ENCODE data around the gene CCNY.

Gene CCNY

GRCh38 chr10:35588836-35589235 is 252.5 kb downstream of the CCNY start:
- no peaks in the 10 kb centered on the region for H3K9me3 ChIP-seq (ENCODE audit: control insufficient read depth, insufficient read depth, low read length)
- no peaks in the 10 kb centered on the region for H3F3A ChIP-seq (ENCODE audit: control insufficient read depth, insufficient read depth)
- no peaks in the 10 kb centered on the region for H4K20me1 ChIP-seq (ENCODE audit: control insufficient read depth, insufficient read depth, low read depth, low read length)
- H3K4me1 ChIP-seq (ENCODE audit: control insufficient read depth, low read length), result no peaks in the 10 kb centered on the region
- TF ChIP-seq EZH2phosphoT487 (IDR thresholded peaks at IDR 0.05; ENCODE audit: borderline replicate concordance, low read length) (no peak), CTCF (IDR thresholded peaks at IDR 0.05; ENCODE audit: low read depth, low read length, poor library complexity, severe bottlenecking) (no peak)
- H3K4me2 ChIP-seq (ENCODE audit: low read length), result no peak overlapping the region
- H3K9me2 ChIP-seq (replicated peaks; ENCODE audit: control insufficient read depth, low read length), result no peaks in the 10 kb centered on the region
- no peak overlapping the region for H3K4me3 ChIP-seq (ENCODE audit: low read length)
- no peaks in the 10 kb centered on the region for H3K36me3 ChIP-seq (ENCODE audit: control insufficient read depth, low read length)
- no peaks in the 10 kb centered on the region for H3K79me2 ChIP-seq (ENCODE audit: control insufficient read depth, low read length)
- no peaks in the 10 kb centered on the region; the same call in 1 of the 2 replicates for H3K27me3 ChIP-seq (ENCODE audit: control insufficient read depth, low read length)
- no peak overlapping the region for H3K27ac ChIP-seq (ENCODE audit: low read depth, low read length)

GRCh38 chr10:35592441-35592840 is 256.1 kb downstream of the CCNY start:
- Histone ChIP-seq H3K27ac (ENCODE audit: low read depth, low read length) (no peak overlapping the region), H4K20me1 (ENCODE audit: control insufficient read depth, insufficient read depth, low read depth, low read length) (no peaks in the 10 kb centered on the region), H3K79me2 (ENCODE audit: control insufficient read depth, low read length) (no peaks in the 10 kb centered on the region), H3K4me1 (ENCODE audit: control insufficient read depth, low read length) (no peaks in the 10 kb centered on the region), H3K9me3 (ENCODE audit: control insufficient read depth, insufficient read depth, low read length) (no peaks in the 10 kb centered on the region), H3K27me3 (ENCODE audit: control insufficient read depth, low read length) (no peaks in the 10 kb centered on the region; the same call in 1 of the 2 replicates), H3K4me3 (ENCODE audit: low read length) (no peak overlapping the region), H3K9me2 (replicated peaks; ENCODE audit: control insufficient read depth, low read length) (no peaks in the 10 kb centered on the region), H3K36me3 (ENCODE audit: control insufficient read depth, low read length) (no peaks in the 10 kb centered on the region), H3K4me2 (ENCODE audit: low read length) (no peak overlapping the region), H3F3A (ENCODE audit: control insufficient read depth, insufficient read depth) (no peaks in the 10 kb centered on the region)
- TF ChIP-seq CTCF (IDR thresholded peaks at IDR 0.05; ENCODE audit: low read depth, low read length, poor library complexity, severe bottlenecking) (no peak), EZH2phosphoT487 (IDR thresholded peaks at IDR 0.05; ENCODE audit: borderline replicate concordance, low read length) (no peak)

GRCh38 chr10:35594115-35595079 is 258.1 kb downstream of the CCNY start:
- no peak for TF ChIP-seq EZH2phosphoT487 (IDR thresholded peaks at IDR 0.05; ENCODE audit: borderline replicate concordance, low read length)
- no peak for TF ChIP-seq CTCF (IDR thresholded peaks at IDR 0.05; ENCODE audit: low read depth, low read length, poor library complexity, severe bottlenecking)
- Histone ChIP-seq H3K79me2 (ENCODE audit: control insufficient read depth, low read length) (no peaks in the 10 kb centered on the region), H3K4me1 (ENCODE audit: control insufficient read depth, low read length) (no peaks in the 10 kb centered on the region), H3K4me2 (ENCODE audit: low read length) (no peak overlapping the region), H4K20me1 (ENCODE audit: control insufficient read depth, insufficient read depth, low read depth, low read length) (no peaks in the 10 kb centered on the region), H3K4me3 (ENCODE audit: low read length) (no peak overlapping the region), H3K27ac (ENCODE audit: low read depth, low read length) (no peak overlapping the region), H3F3A (ENCODE audit: control insufficient read depth, insufficient read depth) (no peaks in the 10 kb centered on the region), H3K9me2 (replicated peaks; ENCODE audit: control insufficient read depth, low read length) (no peaks in the 10 kb centered on the region), H3K9me3 (ENCODE audit: control insufficient read depth, insufficient read depth, low read length) (no peaks in the 10 kb centered on the region), H3K36me3 (ENCODE audit: control insufficient read depth, low read length) (no peaks in the 10 kb centered on the region), H3K27me3 (ENCODE audit: control insufficient read depth, low read length) (no peaks in the 10 kb centered on the region)

All from DOHH2 (cell line).